ENCODE results near the gene HPF1.
"Not testable (repeated sequence)": the region's sequence is repeated elsewhere in the genome, so short reads cannot be mapped to it uniquely, and the experiment has no call there.

Gene HPF1

GRCh38 chr4:169741569-169741968 is 16.2 kb downstream of the HPF1 start:
- H3K9ac ChIP-seq (ENCODE audit: low read depth, low read length) = no peak overlapping the region
- no peak for ATAC-seq (ENCODE audit: insufficient read depth, low read depth)
- no peaks in the 10 kb centered on the region for H4K20me1 ChIP-seq (ENCODE audit: insufficient read depth, low read length)
- H2AFZ ChIP-seq (ENCODE audit: low read depth, low read length) = no peak overlapping the region
- no peak overlapping the region for H3K4me3 ChIP-seq (ENCODE audit: low read depth in 1 of 2, low read length in 2 of 2)
- H3K36me3 ChIP-seq (ENCODE audit: insufficient read depth, low read length) = peaks cover 23% of the 10 kb centered on the region
- no peaks in the 10 kb centered on the region for H3K27me3 ChIP-seq (ENCODE audit: insufficient read depth, low read length, poor library complexity)
- no peak for DNase-seq
- H3K79me2 ChIP-seq (ENCODE audit: insufficient read depth, low read length) = no peaks in the 10 kb centered on the region; the same call in 1 of the 2 replicates
- no peaks in the 10 kb centered on the region for H3K4me1 ChIP-seq (ENCODE audit: insufficient read depth, low read length)
- TF ChIP-seq EZH2 (IDR thresholded peaks at IDR 0.05; ENCODE audit: borderline replicate concordance, low read depth, low read length, severe bottlenecking) (no peak), CTCF (IDR thresholded peaks at IDR 0.05; ENCODE audit: borderline replicate concordance, extremely low read depth, low read length, poor library complexity, severe bottlenecking) (no peak)
- H3K4me2 ChIP-seq (ENCODE audit: insufficient read depth, low read length) = no peak overlapping the region
- no peak overlapping the region for H3K27ac ChIP-seq (ENCODE audit: low read length)
- no peaks in the 10 kb centered on the region for H3K9me3 ChIP-seq (ENCODE audit: insufficient read depth, low read length, severe bottlenecking)

GRCh38 chr4:169738604-169739003 is 19.1 kb downstream of the HPF1 start:
- not testable (repeated sequence) for H2AFZ ChIP-seq (ENCODE audit: low read depth, low read length); DNase-seq; H3K9me3 ChIP-seq (ENCODE audit: insufficient read depth, low read length, severe bottlenecking); H3K9ac ChIP-seq (ENCODE audit: low read depth, low read length); H3K79me2 ChIP-seq (ENCODE audit: insufficient read depth, low read length); H3K4me1 ChIP-seq (ENCODE audit: insufficient read depth, low read length); H3K27ac ChIP-seq (ENCODE audit: low read length); H4K20me1 ChIP-seq (ENCODE audit: insufficient read depth, low read length); H3K4me3 ChIP-seq (ENCODE audit: low read depth in 1 of 2, low read length in 2 of 2); H3K27me3 ChIP-seq (ENCODE audit: insufficient read depth, low read length, poor library complexity); H3K4me2 ChIP-seq (ENCODE audit: insufficient read depth, low read length); ATAC-seq (ENCODE audit: insufficient read depth, low read depth)
- H3K36me3 ChIP-seq (ENCODE audit: insufficient read depth, low read length) = peaks cover 28% of the 10 kb centered on the region; the same call in 1 of the 2 replicates

- Histone ChIP-seq H3K4me3 (ENCODE audit: low read depth in 1 of 2, low read length in 2 of 2) (no peak overlapping the region), H3K27me3 (ENCODE audit: insufficient read depth, low read length, poor library complexity) (no peaks in the 10 kb centered on the region), H3K4me1 (ENCODE audit: insufficient read depth, low read length) (no peaks in the 10 kb centered on the region), H3K4me2 (ENCODE audit: insufficient read depth, low read length) (no peak overlapping the region), H3K36me3 (ENCODE audit: insufficient read depth, low read length) (peaks cover 42% of the 10 kb centered on the region; the same call in 1 of the 2 replicates), H2AFZ (ENCODE audit: low read depth, low read length) (no peak overlapping the region), H3K9ac (ENCODE audit: low read depth, low read length) (no peak overlapping the region), H4K20me1 (ENCODE audit: insufficient read depth, low read length) (no peaks in the 10 kb centered on the region), H3K79me2 (ENCODE audit: insufficient read depth, low read length) (no peaks in the 10 kb centered on the region), H3K9me3 (ENCODE audit: insufficient read depth, low read length, severe bottlenecking) (no peaks in the 10 kb centered on the region), H3K27ac (ENCODE audit: low read length) (no peak overlapping the region)
- no peak for ATAC-seq (ENCODE audit: insufficient read depth, low read depth)
- TF ChIP-seq EZH2 (IDR thresholded peaks at IDR 0.05; ENCODE audit: borderline replicate concordance, low read depth, low read length, severe bottlenecking) (no peak), CTCF (IDR thresholded peaks at IDR 0.05; ENCODE audit: borderline replicate concordance, extremely low read depth, low read length, poor library complexity, severe bottlenecking) (no peak)
- DNase-seq = no peak
Observed at GRCh38 chr4:169730564-169730963, 27.2 kb downstream of the HPF1 start.

- DNase-seq = no peak
- Histone ChIP-seq H3K4me2 (ENCODE audit: insufficient read depth, low read length) (no peak overlapping the region), H3K79me2 (ENCODE audit: insufficient read depth, low read length) (no peaks in the 10 kb centered on the region), H3K27me3 (ENCODE audit: insufficient read depth, low read length, poor library complexity) (no peaks in the 10 kb centered on the region), H2AFZ (ENCODE audit: low read depth, low read length) (no peak overlapping the region), H3K27ac (ENCODE audit: low read length) (no peak overlapping the region), H3K4me3 (ENCODE audit: low read depth in 1 of 2, low read length in 2 of 2) (no peak overlapping the region), H3K9me3 (ENCODE audit: insufficient read depth, low read length, severe bottlenecking) (no peaks in the 10 kb centered on the region), H4K20me1 (ENCODE audit: insufficient read depth, low read length) (no peaks in the 10 kb centered on the region), H3K36me3 (ENCODE audit: insufficient read depth, low read length) (peaks cover 33% of the 10 kb centered on the region; the same call in 1 of the 2 replicates), H3K4me1 (ENCODE audit: insufficient read depth, low read length) (no peaks in the 10 kb centered on the region), H3K9ac (ENCODE audit: low read depth, low read length) (no peak overlapping the region)
- ATAC-seq (ENCODE audit: insufficient read depth, low read depth) = no peak
- no peak for TF ChIP-seq CTCF (IDR thresholded peaks at IDR 0.05; ENCODE audit: borderline replicate concordance, extremely low read depth, low read length, poor library complexity, severe bottlenecking)
- TF ChIP-seq EZH2 (IDR thresholded peaks at IDR 0.05; ENCODE audit: borderline replicate concordance, low read depth, low read length, severe bottlenecking) = no peak
Observed at GRCh38 chr4:169727616-169728015, 30.1 kb downstream of the HPF1 start.
